Gastroesophageal sphincter (tissue), 4 donors: ENCODE results near the gene KIAA1755. TPM values are rescaled to one million over a fixed set of nuclear protein-coding genes. Genes with fewer than 3 reads are reported as not detected.

Source experiments
- ATAC-seq: fragments of 150-250 bp; one replicate; pipeline ENCODE4 v1.9.1; 2016; ENCODE audit warnings: mild to moderate bottlenecking, moderate library complexity
- H3K27ac ChIP-seq, 4 donors: fragments of 200-600 bp; sonication (generic) in 3 of 4; 1 replicate in 3 of 4; 2 replicates in 1 of 4; pipeline ENCODE4 v1.5.1; 2016 to 2019
- H3K27me3 ChIP-seq: fragments of 200-600 bp; sonication (generic); one replicate; pipeline ENCODE4 v1.5.1; 2019
- H3K36me3 ChIP-seq, 2 donors: fragments of 200-600 bp; sonication (generic); one replicate each; pipeline ENCODE4 v1.5.1; 2019; ENCODE audit warnings: control low read depth in 1 of 2
- H3K4me1 ChIP-seq, 3 donors: fragments of 200-600 bp; sonication (generic); 1 replicate in 2 of 3; 2 replicates in 1 of 3; pipeline ENCODE4 v1.5.1; 2016 to 2019; ENCODE audit warnings: control low read depth in 2 of 3
- H3K4me3 ChIP-seq, 2 donors: fragments of 200-600 bp; sonication (generic); one replicate each; pipeline ENCODE4 v1.5.1; 2019; ENCODE audit warnings: mild to moderate bottlenecking in 1 of 2, moderate library complexity in 1 of 2
- H3K9me3 ChIP-seq, 3 donors: fragments of 200-600 bp; sonication (generic); one replicate each; pipeline ENCODE4 v1.5.1; 2017 to 2019; ENCODE audit warnings: control low read depth in 2 of 3
- CTCF ChIP-seq, 4 experiments: fragments of 200-600 bp in 2 of 4; fragments of 450-650 bp in 2 of 4; sonication (generic) in 1 of 4; IDR thresholded peaks; one replicate each; pipeline ENCODE4 v1.5.1; 2017 to 2019; ENCODE audit warnings: antibody characterized with exemption in 4 of 4, mild to moderate bottlenecking in 2 of 4, moderate library complexity in 2 of 4
- EP300 ChIP-seq: sonication (generic); formaldehyde crosslinking; IDR thresholded peaks from one replicate; pipeline ENCODE4 v1.6.1; 2017; ENCODE audit warnings: antibody characterized with exemption, mild to moderate bottlenecking
- POLR2A ChIP-seq, 2 donors: fragments of 450-650 bp; IDR thresholded peaks; one replicate each; pipeline ENCODE4 v1.6.1; 2017; ENCODE audit warnings: antibody characterized with exemption in 2 of 2, mild to moderate bottlenecking in 2 of 2, moderate library complexity in 1 of 2
- POLR2AphosphoS5 ChIP-seq: sonication (generic); formaldehyde crosslinking; IDR thresholded peaks from one replicate; pipeline ENCODE4 v1.6.1; 2017; ENCODE audit warnings: antibody characterized with exemption
- WGBS, 2 donors: methylation state at CpG; one replicate each; pipeline ENCODE4 v1.1.5; 2018; ENCODE audit warnings: low coverage in 1 of 2; 5-methylcytosine and 5-hydroxymethylcytosine counted together
- total RNA-seq, 4 donors: library from RNA; depleted of rRNA; stranded (reverse); fragments of >200 nt; gene quantifications; one replicate each; pipeline ENCODE4 v1.1.0, GENCODE V29; 2016

The KIAA1755 gene
- total RNA-seq, 4 donors from 2014 or later: 5.1 to 19.9 (median 11.5) TPM

GRCh38 chr20:38261054-38261390 lies 487 bp upstream of the KIAA1755 start:
- TF ChIP-seq CTCF (IDR thresholded peaks at IDR 0.05): no peak
- no peak for TF ChIP-seq POLR2AphosphoS5
- TF ChIP-seq EP300: no peak
- no peak for TF ChIP-seq POLR2A (IDR thresholded peaks at IDR 0.05)
- no peaks in the 10 kb centered on the region for H3K9me3 ChIP-seq
- H3K4me1 ChIP-seq: peaks cover 0 to 37% (median 0%) of the 10 kb centered on the region in 3 donors
- no peaks in the 10 kb centered on the region for H3K36me3 ChIP-seq
- H3K4me3 ChIP-seq: peak overlapping the region; percentile 50 to 60
- 77 to 80% methylated on average over 4 of the region's 8 CpGs for WGBS, 2 donors
- peak overlapping the region; percentile 79 to 88 (median 86) for H3K27ac ChIP-seq
- peaks cover 40% of the 10 kb centered on the region for H3K27me3 ChIP-seq
- no peak for ATAC-seq

GRCh38 chr20:38260025-38260377 lies 534 bp downstream of the KIAA1755 start:
- 17 to 20% methylated on average over 1 of the region's 5 CpGs for WGBS, 2 donors
- TF ChIP-seq CTCF (IDR thresholded peaks at IDR 0.05): no peak
- TF ChIP-seq POLR2A (IDR thresholded peaks at IDR 0.05): no peak
- no peak for TF ChIP-seq POLR2AphosphoS5
- TF ChIP-seq EP300: no peak
- H3K4me1 ChIP-seq: peaks cover 0 to 47% (median 0%) of the 10 kb centered on the region in 3 donors
- H3K27ac ChIP-seq: peak overlapping the region; percentile 79 to 88 (median 86)
- no peaks in the 10 kb centered on the region for H3K9me3 ChIP-seq
- H3K36me3 ChIP-seq: no peaks in the 10 kb centered on the region
- H3K4me3 ChIP-seq: peak overlapping the region; percentile 50 to 60
- peak; percentile 8 for ATAC-seq
- peaks cover 40% of the 10 kb centered on the region for H3K27me3 ChIP-seq

- TF ChIP-seq EP300: no peak
- no peak for TF ChIP-seq CTCF (IDR thresholded peaks at IDR 0.05)
- TF ChIP-seq POLR2AphosphoS5: no peak
- TF ChIP-seq POLR2A (IDR thresholded peaks at IDR 0.05): no peak
- peak overlapping the region in 1 of 2 donors; percentile 60 for H3K4me3 ChIP-seq
- peaks cover 0 to 61% (median 0%) of the 10 kb centered on the region in 3 donors for H3K4me1 ChIP-seq
- peak overlapping the region in 3 of 4 donors; percentile 35 to 88 (median 87) for H3K27ac ChIP-seq
- H3K36me3 ChIP-seq: no peaks in the 10 kb centered on the region
- WGBS, 2 donors: 96 to 100% methylated on average over 2 to 3 of the region's 7 CpGs
- H3K9me3 ChIP-seq: no peaks in the 10 kb centered on the region
- peaks cover 40% of the 10 kb centered on the region for H3K27me3 ChIP-seq
- ATAC-seq: no peak
These were observed 1.9 kb downstream of the KIAA1755 start for GRCh38 chr20:38258545-38259215.

- Histone ChIP-seq H3K27ac (peak overlapping the region in 3 of 4 donors; percentile 38 to 63 (median 51)), H3K27me3 (peaks cover 31% of the 10 kb centered on the region), H3K4me3 (no peak overlapping the region), H3K4me1 (peaks cover 0 to 78% (median 0%) of the 10 kb centered on the region in 3 donors), H3K36me3 (no peaks in the 10 kb centered on the region), H3K9me3 (no peaks in the 10 kb centered on the region)
- no peak for TF ChIP-seq CTCF (IDR thresholded peaks at IDR 0.05)
- no peak for TF ChIP-seq POLR2A (IDR thresholded peaks at IDR 0.05)
- ATAC-seq: no peak
- WGBS, 2 donors: 40% methylated on average over 1 of the region's 2 CpGs; no CpG with 5 or more reads in 1 of the 2 donors
These were observed 3.6 kb downstream of the KIAA1755 start for GRCh38 chr20:38256966-38257365.

GRCh38 chr20:38256021-38256420 lies 4.5 kb downstream of the KIAA1755 start:
- H3K27ac ChIP-seq: peak overlapping the region in 3 of 4 donors; percentile 57 to 77 (median 70)
- H3K4me3 ChIP-seq: no peak overlapping the region
- no peaks in the 10 kb centered on the region for H3K9me3 ChIP-seq
- H3K36me3 ChIP-seq: no peaks in the 10 kb centered on the region
- no peak for TF ChIP-seq POLR2A (IDR thresholded peaks at IDR 0.05)
- no peak for TF ChIP-seq CTCF (IDR thresholded peaks at IDR 0.05)
- no peak for TF ChIP-seq EP300
- no peak for TF ChIP-seq POLR2AphosphoS5
- peaks cover 22% of the 10 kb centered on the region for H3K27me3 ChIP-seq
- peaks cover 0 to 84% (median 0%) of the 10 kb centered on the region in 3 donors for H3K4me1 ChIP-seq
- no peak for ATAC-seq
- WGBS, 2 donors: 74 to 86% methylated on average over 4 of the region's 4 CpGs
